Fibroblast of skin of left quadriceps (primary cell): ENCODE results near the gene PEX5L.
A peak's percentile ranks its signal among the peaks of the same experiment; 100 is the strongest.

Experiments
- DNase-seq, 2 experiments: peaks; one replicate each; pipeline ENCODE4 v3.0.0-alpha.2; 2013; ENCODE audit warnings: low read depth in 2 of 2

Gene PEX5L

GRCh38 chr3:179956416-179956830 is 80.3 kb downstream of the PEX5L start:
- no peak for DNase-seq

DNA sequence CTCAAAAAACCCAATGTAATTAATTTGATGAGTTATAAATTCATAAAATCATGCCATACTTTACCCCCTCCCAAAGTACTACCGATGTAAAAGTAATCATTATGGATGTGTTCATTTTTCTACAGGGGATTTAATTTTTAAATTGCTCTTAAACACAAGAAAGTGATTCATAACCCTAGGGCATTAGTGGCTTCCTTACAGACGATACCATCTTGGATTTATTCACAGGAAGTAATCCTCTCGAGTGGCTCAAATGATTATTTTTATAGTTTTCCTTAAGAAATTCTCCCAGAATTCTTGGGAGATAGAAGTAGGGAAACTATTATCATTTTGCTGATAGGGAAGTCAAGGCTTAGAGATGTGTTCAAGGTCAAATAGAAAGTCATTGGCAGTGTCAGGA is 80.9 kb downstream of the PEX5L start:
- no peak for DNase-seq

GRCh38 chr3:179955286-179955685 is 81.5 kb downstream of the PEX5L start:
- DNase-seq = no peak

GRCh38 chr3:179953993-179954870 is 82.5 kb downstream of the PEX5L start:
- no peak for DNase-seq

DNA sequence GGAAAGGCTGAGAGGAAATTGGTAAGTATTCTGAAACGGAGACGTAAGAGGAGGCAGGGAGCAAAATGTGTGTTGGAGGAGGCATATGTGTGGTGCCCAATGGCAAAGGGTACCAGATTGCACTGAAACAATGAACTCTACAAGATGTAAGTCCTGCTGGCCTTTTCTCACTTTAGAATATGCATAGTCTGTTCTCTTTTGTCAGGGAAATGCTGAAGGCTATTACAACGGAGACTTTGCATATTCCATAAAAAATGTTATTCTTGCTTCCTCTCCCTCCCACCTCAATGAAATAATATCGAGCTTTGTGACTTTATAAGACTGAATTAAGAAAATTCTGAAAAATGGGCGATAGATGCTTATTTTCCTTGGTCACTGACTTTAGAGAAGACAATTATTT is 85.9 kb downstream of the PEX5L start:
- no peak for DNase-seq

DNA sequence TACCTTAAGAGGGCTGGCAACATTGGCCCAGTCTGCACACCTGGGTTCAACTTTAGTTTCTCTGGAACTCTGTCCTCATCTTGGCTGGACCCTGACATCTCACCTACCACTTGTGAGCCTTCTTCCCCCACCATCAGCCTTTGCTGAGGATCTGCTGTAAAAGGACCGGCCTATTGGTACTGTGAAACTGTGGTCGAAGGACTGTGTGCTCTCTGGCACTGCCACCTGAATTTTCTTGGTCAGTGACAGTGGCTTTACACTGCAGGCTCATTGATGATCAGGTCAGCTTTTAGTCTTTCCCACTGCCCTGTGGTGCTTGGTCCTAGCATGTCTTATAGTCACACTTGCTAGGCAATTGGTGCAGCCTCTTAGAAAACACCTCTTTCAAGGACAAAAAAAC is 86.9 kb downstream of the PEX5L start:
- DNase-seq = no peak

DNA sequence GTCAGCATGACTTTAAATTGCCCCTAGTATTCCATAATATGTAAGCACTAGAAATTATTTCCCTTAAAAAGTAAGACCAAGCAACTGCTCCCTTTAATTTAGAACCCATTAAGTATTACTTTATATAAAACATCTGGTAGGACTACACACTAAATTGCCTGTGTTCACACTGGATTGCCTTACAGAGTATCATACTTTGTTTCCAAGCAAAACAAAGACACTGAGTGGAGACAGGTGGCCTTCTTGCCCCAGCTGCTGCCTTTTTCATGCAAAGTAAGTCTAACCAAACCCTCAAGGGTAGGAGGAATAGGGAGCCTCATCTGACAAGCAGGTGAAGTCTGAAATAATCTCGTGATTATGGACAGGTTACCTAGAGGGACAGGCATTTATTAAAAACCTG is 87.3 kb downstream of the PEX5L start:
- DNase-seq = no peak

DNA sequence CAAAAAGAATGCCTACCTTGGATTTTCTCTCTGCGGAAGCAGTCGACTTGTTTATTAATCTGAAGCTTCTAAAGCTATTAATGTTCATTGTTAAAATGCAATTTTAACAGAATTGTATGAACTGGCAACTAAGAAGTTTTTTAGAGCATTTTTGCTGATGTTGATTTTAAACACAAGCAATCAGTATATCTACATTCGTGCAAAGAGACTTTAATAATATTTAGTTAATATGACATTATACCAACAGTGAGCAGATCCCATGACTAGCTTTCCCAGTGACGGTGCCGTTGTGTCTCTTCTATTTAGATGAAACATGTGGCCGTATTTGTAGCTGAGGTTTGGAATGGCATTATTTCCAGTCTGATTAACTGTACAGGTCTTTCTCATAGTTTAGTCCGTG is 88.0 kb downstream of the PEX5L start:
- DNase-seq = no peak

DNA sequence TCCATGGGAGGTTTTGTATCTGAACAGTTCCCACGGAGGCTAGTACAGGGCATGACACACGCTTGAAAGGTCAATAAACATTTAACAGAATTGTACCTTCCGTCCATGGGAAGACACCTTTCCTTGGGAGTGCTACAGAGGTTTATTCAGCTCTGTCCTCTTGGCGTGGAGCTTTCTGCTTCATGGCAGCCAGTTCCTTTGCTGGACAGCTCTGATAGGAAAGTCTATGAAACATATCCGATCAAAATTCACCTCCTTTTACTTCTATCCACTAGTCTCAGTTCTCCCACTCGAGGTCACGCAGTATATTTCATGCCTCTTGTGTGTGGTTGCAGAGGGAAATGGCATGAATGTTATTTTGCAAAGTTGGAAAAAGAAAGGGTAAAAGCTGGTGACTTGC is 91.2 kb downstream of the PEX5L start:
- DNase-seq = no peak

GRCh38 chr3:179943117-179943880 is 93.4 kb downstream of the PEX5L start:
- DNase-seq = no peak

DNA sequence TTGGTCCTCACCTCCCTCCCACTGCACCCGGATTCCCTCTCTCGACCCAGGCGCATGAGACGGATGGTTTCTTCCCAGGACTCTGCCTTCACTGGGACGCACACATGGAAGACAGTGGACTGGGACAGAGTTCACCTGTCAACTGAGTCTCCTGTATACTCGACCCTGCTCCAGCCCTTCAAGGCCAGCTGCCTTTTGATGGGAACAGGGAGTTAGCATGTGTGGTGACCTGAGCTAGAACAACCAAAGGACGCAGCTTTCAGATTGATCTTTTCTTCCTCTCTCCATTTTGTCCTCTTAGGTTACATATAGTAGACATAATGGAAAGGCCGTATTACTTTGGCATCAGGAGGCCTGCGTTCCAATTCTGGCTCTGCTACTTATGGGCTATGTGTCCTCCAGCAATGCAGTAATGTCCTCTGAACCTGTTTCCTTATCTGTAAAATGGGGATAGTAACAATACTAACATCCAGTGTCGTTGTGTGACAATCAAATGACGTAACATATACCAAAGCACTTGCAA is 94.1 kb downstream of the PEX5L start:
- DNase-seq = no peak

DNA sequence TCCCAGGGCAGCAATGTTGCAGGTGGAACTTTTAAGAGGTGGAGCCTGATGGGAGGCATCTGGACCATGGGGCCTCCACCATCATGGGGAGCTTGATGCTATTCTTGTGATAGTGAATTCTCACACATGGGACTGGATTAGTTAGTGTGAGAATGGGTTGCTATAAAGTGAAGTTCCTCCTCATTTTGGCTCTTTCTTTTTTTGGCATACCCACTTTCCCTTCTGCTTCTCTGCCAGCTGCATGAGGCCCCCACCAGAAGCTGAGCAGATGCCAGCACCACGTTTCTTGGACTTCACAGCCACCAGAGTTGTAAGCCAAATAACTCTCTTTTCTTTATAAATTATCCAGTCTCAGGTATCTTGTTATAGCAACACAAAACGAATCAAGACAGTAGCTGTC is 101.0 kb downstream of the PEX5L start:
- DNase-seq = no peak

DNA sequence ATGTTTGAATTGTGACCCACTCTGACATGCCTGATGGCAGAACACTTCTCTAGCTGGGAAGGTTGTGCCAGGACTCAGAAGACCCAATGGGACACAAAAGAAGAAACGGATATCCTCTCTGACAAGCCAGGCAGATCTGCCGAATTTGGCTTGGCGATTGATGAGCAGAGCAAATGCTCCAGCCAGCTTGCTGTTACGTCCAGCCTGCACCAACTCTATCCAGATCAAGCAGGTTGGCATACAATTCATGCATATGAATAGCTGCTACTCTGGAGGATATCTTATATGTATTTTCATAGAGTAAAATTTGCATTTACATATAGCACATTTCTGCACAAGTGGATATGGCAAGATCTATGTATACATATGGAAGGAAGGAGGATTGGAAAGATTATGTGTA is 102.8 kb downstream of the PEX5L start:
- DNase-seq = no peak

- DNase-seq = no peak
Observed at GRCh38 chr3:179933080-179933479, 103.7 kb downstream of the PEX5L start.

DNA sequence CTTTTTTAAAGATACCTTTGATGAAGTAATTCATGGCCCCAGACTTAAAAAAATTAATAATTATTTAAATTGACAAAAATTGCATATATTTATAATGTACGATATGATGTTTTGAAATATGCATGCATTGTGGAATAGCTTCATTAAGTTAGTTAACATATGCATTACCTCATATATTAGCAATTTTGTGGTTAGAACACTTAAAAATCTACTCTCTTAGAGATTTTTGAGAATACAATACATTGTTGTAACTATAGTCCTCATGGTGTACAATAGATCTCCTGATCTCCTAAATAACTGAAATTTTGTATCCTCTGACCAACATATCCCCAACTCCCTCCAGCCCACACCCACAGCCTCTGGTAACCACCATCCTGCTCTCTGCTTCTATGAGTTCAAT is 104.1 kb downstream of the PEX5L start:
- DNase-seq = no peak

DNA sequence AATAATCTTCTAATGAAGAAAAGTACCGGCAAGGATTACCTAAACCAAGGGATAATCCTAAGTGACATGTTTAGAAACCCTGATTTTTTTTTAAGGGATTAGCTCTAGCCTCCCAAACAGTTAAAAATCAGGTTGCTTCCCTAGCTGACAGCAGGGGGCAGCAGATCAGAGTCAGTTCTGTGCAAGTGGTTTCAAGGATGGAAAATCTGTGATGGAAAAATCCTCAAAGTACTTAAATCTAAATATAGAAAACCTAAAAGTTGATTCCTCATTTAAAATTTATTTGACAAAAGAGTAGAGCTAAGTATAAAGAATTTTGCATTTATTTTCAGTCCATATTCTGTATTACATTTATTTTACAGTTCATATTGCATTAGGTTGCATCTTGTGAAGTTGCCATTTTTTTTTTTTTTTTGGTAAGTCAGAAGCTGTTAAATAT is 107.6 kb downstream of the PEX5L start:
- DNase-seq = peak; percentile 29 to 39

GRCh38 chr3:179927191-179927590 is 109.5 kb downstream of the PEX5L start:
- DNase-seq = no peak

DNA sequence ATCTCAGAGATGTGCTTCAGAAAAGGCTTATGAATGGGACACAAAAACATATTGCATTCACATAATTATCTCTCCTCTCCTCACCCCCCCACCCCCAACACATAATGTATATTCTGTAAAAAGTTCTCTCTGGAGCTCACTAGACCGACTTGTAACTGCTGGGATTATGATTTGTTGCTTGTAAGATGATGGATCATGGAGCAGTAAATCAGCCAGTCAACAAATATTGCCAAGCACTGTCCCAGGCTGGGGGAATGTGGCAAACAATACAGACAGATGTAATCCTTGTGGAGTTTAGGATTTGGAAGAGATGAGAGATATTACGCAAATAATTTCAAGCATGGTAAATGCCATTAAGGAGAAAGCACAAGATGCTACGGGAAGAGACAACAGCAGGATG is 114.8 kb downstream of the PEX5L start:
- DNase-seq = no peak

GRCh38 chr3:179921500-179921899 is 115.2 kb downstream of the PEX5L start:
- no peak for DNase-seq

DNA sequence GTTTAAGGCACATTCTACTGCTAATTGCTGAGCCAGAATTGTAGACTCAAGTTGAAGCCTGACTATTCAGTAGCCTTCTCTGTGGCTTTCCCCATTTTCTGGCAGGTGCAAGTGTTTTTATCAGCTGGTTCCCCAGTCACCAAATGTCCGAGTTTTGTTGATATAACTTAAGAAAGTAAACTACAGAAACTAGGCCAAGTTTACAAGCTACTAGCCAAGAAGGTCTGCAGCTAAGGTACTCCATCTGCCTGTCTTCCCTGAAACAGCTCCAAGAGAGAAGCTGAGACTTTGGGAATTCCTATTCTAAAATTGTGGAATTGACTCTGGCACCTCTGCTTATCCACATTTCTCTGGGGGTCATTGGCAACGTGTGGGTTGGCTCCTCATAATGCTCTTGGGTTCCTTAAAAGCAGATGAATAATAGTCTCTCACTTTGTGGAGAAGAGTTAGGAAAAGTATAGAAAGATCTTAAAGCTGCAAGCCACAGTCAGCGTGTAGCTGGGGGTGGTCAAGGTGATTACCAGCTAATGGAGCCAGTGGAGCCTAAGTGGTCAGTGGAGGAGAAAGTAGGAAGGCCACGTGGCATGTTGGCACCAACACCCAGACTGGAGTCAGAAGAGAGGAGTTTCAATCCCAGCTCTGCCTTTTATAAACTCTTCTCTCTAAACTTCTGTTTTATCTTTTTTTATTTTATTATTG is 128.8 kb downstream of the PEX5L start:
- DNase-seq = no peak

- no peak for DNase-seq
Observed at GRCh38 chr3:179902061-179902460, 134.7 kb downstream of the PEX5L start.

- DNase-seq = peak; percentile 5 to 7
Observed at GRCh38 chr3:179898024-179898423, 138.7 kb downstream of the PEX5L start.
